WI38 (cell line): ENCODE measurements around the gene FER.
"Not testable (repeated sequence)": the region's sequence is repeated elsewhere in the genome, so short reads cannot be mapped to it uniquely, and the experiment has no call there.

Source experiments
- H3K4me3 ChIP-seq: 2 replicates; pipeline ENCODE4 v1.5.1; 2011; ENCODE audit warnings: low read depth, mild to moderate bottlenecking, control low read depth, low read length
- CTCF ChIP-seq: IDR thresholded peaks from 2 replicates; pipeline ENCODE4 v1.5.1; 2012; ENCODE audit warnings: low read depth, mild to moderate bottlenecking, control low read depth, low read length

FER gene

GRCh38 chr5:108862211-108862610 is 114.5 kb downstream of the FER start:
- no peak overlapping the region for H3K4me3 ChIP-seq
- TF ChIP-seq CTCF = no peak

DNA sequence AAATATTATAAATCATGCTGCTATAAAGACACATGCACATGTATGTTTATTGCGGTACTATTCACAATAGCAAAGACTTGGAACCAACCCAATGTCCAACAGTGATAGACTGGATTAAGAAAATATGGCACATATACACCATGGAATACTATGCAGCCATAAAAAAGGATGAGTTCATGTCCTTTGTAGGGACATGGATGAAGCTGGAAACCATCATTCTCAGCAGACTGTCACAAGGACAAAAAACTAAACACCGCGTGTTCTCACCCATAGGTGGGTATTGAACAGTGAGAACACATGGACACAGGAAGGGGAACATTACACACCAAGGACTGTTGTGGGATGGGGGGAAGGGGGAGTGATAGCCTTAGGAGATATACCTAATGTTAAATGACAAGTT is 118.4 kb downstream of the FER start:
- H3K4me3 ChIP-seq = not testable (repeated sequence)

DNA sequence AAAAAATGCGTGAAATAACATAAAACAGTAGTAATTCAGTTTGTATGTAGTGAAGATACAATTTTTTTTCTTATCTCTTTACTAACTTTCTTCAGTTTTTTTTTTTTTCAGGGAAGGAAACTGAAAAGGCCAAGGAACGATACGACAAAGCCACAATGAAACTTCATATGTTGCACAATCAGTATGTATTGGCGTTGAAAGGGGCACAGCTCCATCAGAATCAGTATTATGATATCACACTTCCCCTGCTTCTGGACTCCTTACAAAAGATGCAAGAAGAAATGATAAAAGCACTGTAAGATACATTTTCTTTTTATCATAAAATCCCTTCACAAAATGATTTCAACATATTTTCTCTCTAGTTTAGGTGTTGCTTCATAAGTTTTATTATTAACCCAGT is 120.0 kb downstream of the FER start:
- TF ChIP-seq CTCF = no peak
- H3K4me3 ChIP-seq = no peak overlapping the region

GRCh38 chr5:108869066-108869465 is 121.4 kb downstream of the FER start:
- TF ChIP-seq CTCF = no peak
- H3K4me3 ChIP-seq = no peak overlapping the region

DNA sequence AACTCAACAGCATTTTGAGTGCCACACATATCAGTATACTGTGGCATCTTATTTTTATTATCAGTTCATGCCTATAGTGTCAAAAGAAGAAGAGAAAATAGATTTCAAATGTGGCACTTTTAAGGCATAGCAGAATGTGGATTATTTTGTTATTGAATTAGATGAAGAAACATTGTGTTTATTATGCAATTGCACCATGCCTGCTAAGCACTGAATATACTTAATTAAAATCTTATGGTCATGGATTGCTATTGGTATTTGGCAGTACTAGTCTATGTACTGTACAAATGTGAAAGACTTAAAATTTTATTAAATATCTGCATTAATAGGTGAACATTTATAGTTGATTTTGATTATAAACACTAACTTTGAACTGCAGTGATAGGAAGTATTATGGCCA is 128.8 kb downstream of the FER start:
- no peak overlapping the region for H3K4me3 ChIP-seq
- no peak for TF ChIP-seq CTCF

GRCh38 chr5:108878756-108879155 is 131.1 kb downstream of the FER start:
- no peak overlapping the region for H3K4me3 ChIP-seq
- no peak for TF ChIP-seq CTCF

DNA sequence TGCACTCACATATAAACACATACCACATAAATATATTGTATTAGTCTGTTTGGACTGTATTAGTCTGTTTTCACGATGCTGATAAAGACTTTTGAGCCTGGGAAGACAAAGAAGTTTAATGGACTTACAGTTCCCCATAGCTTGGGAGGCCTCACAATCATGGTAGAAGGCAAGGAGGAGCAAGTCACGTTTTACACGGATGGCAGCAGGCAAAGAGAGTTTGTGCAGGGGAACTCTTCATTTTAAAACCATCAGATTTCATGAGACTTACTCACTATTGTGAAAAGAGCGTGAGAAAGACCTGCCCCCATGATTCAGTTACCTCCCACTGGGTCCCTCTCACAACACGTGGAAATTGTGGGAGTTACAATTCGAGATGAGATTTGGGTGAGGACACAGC is 133.4 kb downstream of the FER start:
- no peak for TF ChIP-seq CTCF
- H3K4me3 ChIP-seq = no peak overlapping the region

DNA sequence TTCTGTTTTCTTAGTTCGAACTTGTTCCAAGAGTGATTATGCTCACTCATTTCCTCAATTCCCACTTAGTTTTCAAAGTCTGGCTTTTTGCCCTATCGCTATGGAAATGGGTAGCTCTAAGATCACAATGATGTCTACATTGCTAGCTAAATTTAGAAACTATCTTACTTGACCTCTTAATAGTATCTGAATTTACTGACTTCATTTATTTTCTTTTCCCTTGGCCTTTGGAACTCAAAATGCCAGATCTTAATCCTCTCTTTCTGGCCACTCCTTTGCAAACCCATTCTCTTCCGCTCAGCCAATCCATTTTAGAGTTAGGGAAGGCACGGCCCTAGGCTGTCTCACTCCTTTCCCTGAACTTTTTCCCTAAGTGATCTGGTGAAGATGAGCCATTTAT is 137.0 kb downstream of the FER start:
- no peak overlapping the region for H3K4me3 ChIP-seq
- no peak for TF ChIP-seq CTCF
